Neural progenitor cell (in vitro differentiated cells): ENCODE data around the gene RAMP1.

Experiments
- EZH2 ChIP-seq: fragments of 200-600 bp; sonication (generic); IDR thresholded peaks from 2 replicates; pipeline ENCODE4 v1.6.1; 2017; ENCODE audit warnings: antibody characterized with exemption, mild to moderate bottlenecking, moderate library complexity
- TF ChIP-seq, protein P1 (sequence below): fragments of 200-600 bp; sonication (generic); IDR thresholded peaks from 2 replicates; pipeline ENCODE4 v1.5.1; 2017; ENCODE audit warnings: antibody characterized with exemption, mild to moderate bottlenecking

GRCh38 chr2:237879991-237880560, 20.7 kb downstream of the RAMP1 start:
- TF ChIP-seq, protein P1, sequence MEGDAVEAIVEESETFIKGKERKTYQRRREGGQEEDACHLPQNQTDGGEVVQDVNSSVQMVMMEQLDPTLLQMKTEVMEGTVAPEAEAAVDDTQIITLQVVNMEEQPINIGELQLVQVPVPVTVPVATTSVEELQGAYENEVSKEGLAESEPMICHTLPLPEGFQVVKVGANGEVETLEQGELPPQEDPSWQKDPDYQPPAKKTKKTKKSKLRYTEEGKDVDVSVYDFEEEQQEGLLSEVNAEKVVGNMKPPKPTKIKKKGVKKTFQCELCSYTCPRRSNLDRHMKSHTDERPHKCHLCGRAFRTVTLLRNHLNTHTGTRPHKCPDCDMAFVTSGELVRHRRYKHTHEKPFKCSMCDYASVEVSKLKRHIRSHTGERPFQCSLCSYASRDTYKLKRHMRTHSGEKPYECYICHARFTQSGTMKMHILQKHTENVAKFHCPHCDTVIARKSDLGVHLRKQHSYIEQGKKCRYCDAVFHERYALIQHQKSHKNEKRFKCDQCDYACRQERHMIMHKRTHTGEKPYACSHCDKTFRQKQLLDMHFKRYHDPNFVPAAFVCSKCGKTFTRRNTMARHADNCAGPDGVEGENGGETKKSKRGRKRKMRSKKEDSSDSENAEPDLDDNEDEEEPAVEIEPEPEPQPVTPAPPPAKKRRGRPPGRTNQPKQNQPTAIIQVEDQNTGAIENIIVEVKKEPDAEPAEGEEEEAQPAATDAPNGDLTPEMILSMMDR = no peak
- TF ChIP-seq EZH2 = no peak
